Myometrial cell (primary cell): ENCODE measurements around the gene NAIF1. TPM values are rescaled to one million over a fixed set of nuclear protein-coding genes. Genes with fewer than 3 reads are reported as not detected.

Experiments used
- total RNA-seq: library from RNA; depleted of rRNA; stranded (reverse); fragments of >200 nt; gene quantifications from 2 replicates; pipeline ENCODE4 v1.2.3, GENCODE V29; 2015

NAIF1 gene
- total RNA-seq: 9.2 and 14.4 TPM in 2 replicates

GRCh38 chr9:128066713-128067644, at the start of gene NAIF1:
Gene NAIF1 (minus strand): TSS chr9:128067320. CDS start chr9:128067101, 219 bp downstream.

DNA sequence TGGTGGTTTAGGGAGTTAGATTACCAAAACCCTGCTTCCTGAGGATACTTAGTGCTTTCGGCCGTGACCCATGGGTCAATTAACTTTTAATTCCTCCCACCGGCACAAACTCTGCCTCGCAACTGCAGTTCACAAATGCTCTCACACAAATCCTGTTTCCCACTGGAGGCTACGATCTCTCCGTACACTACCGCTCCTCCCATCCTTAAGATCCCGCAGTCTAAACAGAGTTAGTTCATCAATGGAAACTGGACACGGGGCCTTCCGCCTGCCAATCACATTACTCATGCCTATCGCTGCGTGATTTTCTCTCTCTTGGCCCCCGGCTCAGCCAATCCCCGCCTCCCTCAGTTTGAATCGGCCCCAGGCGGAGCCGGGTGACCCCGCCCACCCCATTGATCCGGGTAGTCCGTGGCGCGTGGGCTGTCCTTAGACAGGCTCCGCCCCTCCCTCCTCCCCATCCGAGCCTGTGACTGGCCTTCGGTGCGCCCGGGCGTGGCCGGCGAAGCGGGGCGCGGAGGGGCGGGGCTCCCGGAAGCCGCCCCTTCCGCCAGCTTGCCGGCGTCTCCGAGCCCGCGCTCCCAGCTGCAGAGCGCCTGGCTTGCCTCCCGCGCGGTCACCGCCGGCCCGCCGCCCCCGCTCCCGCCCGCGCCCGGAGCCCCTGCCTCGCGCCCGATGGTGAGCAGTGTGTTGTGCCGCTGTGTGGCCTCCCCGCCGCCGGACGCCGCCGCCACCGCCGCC, 695 bp upstream of the NAIF1 start, which contains the start of gene SLC25A25:
SLC25A25 (plus strand) TSS at position 588 of the 741 bp plus-strand sequence; CDS start at position 676, 88 bp downstream.

Other genes with a start within 250 kb of the NAIF1 start
- gene ENG, start 212.7 kb downstream of the NAIF1 start, total RNA-seq: 54.2 and 57.7 TPM in 2 replicates
- gene AK1, start 189.6 kb downstream of the NAIF1 start, total RNA-seq: 72.5 and 135 TPM in 2 replicates
- 78.7 and 81.3 TPM in 2 replicates for gene ST6GALNAC6, start 167.7 kb downstream of the NAIF1 start, total RNA-seq
- gene ST6GALNAC4, start 150.3 kb downstream of the NAIF1 start, total RNA-seq: 38.3 and 43.2 TPM in 2 replicates
- 0.71 and 1.2 TPM in 2 replicates for gene PIP5KL1, start 136.5 kb downstream of the NAIF1 start, total RNA-seq
- gene DPM2, start 129.5 kb downstream of the NAIF1 start, total RNA-seq: 17.5 and 30.6 TPM in 2 replicates
- gene EEIG1, start 86.3 kb downstream of the NAIF1 start, total RNA-seq: 8.9 and 90.8 TPM in 2 replicates
- gene SLC25A25, start 912 bp upstream of the NAIF1 start, total RNA-seq: 20.2 and 21.1 TPM in 2 replicates
- gene PTGES2, start 60.4 kb upstream of the NAIF1 start, total RNA-seq: 56.7 and 90.5 TPM in 2 replicates
- not detected in 2 replicates for gene LCN2, start 82.1 kb upstream of the NAIF1 start, total RNA-seq
- gene BBLN, start 92.9 kb upstream of the NAIF1 start, total RNA-seq: 256 and 309 TPM in 2 replicates
- 45.0 and 49.4 TPM in 2 replicates for gene CIZ1, start 124.3 kb upstream of the NAIF1 start, total RNA-seq
- gene DNM1, start 136.1 kb upstream of the NAIF1 start, total RNA-seq: 1.4 and 5.2 TPM in 2 replicates
- 101 and 105 TPM in 2 replicates for gene GOLGA2, start 208.7 kb upstream of the NAIF1 start, total RNA-seq
- gene SWI5, start 209.0 kb upstream of the NAIF1 start, total RNA-seq: 57.1 and 57.4 TPM in 2 replicates